Measurements from ENCODE around the gene ZCCHC3. TPM values are rescaled to one million over a fixed set of nuclear protein-coding genes. Genes with fewer than 3 reads are reported as not detected.

Gene ZCCHC3
- total RNA-seq, 1 donor = 9.0 TPM

DNA sequence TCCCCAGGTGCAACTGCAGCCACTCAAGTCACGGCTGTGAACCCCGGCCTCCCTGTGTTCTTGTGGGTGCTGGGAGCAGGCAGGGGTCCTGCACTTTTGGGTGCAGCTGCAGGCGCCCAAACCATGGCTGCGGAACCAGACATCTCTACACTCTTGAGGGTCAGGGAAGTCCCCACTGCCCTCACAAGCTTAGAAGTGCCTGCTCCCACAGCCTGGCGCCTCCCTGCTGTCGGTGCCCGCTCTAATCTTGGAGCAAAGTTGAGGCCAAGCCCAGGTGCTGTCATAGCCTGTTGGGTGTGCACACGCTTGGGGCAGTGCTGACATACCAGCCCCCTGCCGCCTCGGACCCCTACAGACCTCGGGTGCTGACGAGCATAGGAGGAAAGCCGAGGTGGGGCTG, 33.7 kb upstream of the ZCCHC3 start:
- H3K4me1 ChIP-seq (ENCODE audit: insufficient read depth, low read length) = peaks cover 5% of the 10 kb centered on the region
- H3K4me2 ChIP-seq (ENCODE audit: insufficient read depth, low read length) = no peak overlapping the region
- no peaks in the 10 kb centered on the region for H4K20me1 ChIP-seq (ENCODE audit: insufficient read depth, low read length)
- H3K27ac ChIP-seq (ENCODE audit: low read depth, low read length) = no peak overlapping the region
- H3K27me3 ChIP-seq (ENCODE audit: insufficient read depth, low read length) = peaks cover 12% of the 10 kb centered on the region
- no peaks in the 10 kb centered on the region for H3K79me2 ChIP-seq (ENCODE audit: insufficient read depth, low read length)
- TF ChIP-seq, protein P1, sequence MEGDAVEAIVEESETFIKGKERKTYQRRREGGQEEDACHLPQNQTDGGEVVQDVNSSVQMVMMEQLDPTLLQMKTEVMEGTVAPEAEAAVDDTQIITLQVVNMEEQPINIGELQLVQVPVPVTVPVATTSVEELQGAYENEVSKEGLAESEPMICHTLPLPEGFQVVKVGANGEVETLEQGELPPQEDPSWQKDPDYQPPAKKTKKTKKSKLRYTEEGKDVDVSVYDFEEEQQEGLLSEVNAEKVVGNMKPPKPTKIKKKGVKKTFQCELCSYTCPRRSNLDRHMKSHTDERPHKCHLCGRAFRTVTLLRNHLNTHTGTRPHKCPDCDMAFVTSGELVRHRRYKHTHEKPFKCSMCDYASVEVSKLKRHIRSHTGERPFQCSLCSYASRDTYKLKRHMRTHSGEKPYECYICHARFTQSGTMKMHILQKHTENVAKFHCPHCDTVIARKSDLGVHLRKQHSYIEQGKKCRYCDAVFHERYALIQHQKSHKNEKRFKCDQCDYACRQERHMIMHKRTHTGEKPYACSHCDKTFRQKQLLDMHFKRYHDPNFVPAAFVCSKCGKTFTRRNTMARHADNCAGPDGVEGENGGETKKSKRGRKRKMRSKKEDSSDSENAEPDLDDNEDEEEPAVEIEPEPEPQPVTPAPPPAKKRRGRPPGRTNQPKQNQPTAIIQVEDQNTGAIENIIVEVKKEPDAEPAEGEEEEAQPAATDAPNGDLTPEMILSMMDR (IDR thresholded peaks at IDR 0.05; ENCODE audit: extremely low read depth, low read depth, low read length) = no peak
- H3K9me3 ChIP-seq (ENCODE audit: low read depth, low read length) = no peaks in the 10 kb centered on the region
- no peak overlapping the region for H3K4me3 ChIP-seq (ENCODE audit: insufficient read depth, low read length)
- DNase-seq (ENCODE audit: insufficient read length, low spot score, missing footprints) = no peak
- no peak overlapping the region for H2AFZ ChIP-seq (ENCODE audit: low read length)
- H3K36me3 ChIP-seq (ENCODE audit: insufficient read depth, low read length) = no peaks in the 10 kb centered on the region

DNA sequence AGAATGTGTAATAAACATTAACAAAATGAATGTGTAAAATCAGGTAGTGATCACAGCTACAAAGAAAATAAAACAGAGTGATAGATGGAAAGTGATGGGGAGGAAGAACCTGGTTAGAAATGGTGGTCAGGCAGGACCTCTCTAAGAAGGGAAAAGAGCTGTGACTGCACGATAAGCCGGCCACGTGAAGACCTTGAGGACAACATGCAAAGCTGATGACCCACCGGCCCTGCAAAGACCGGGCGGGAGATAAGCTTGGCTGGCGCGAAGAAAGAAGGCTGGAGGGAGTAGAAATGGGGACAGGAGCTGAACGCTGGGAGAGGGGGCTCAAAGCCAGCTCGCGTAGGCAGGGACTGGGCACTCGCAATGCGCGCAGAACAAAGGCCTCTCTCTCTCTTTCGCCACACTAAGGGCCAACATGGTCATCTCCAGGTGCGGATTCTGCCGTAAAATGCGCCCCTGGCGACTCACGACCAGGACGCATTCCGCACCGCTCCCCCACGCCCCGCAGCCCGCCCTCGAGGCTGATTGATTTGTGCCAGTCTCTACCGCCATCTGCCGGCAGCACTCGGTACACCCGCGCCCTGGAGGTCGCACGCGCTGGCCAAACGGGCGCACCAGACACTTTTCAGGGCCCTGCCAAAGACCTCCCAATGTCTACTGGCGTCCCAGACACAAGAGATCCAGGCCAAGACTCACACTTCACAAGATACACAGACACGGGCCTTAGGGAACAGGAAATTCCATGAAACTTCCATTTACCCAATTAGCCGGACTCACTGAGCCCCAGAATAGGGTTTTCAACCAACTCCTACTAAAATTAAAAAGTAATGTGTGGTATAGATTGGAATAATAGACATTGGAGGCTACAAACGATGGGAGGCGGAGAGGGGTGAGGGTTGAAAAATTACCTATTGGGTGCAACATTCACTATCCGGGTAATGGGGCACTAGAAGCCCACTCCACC, 30.5 kb upstream of the ZCCHC3 start:
- TF ChIP-seq, protein P1 (IDR thresholded peaks at IDR 0.05; ENCODE audit: extremely low read depth, low read depth, low read length) = peak; percentile 81
- H3K36me3 ChIP-seq (ENCODE audit: insufficient read depth, low read length) = no peaks in the 10 kb centered on the region
- peak overlapping the region; percentile 99 for H3K4me2 ChIP-seq (ENCODE audit: insufficient read depth, low read length)
- H3K79me2 ChIP-seq (ENCODE audit: insufficient read depth, low read length) = no peaks in the 10 kb centered on the region
- no peak overlapping the region for H3K27ac ChIP-seq (ENCODE audit: low read depth, low read length)
- H3K9me3 ChIP-seq (ENCODE audit: low read depth, low read length) = no peaks in the 10 kb centered on the region
- H2AFZ ChIP-seq (ENCODE audit: low read length) = peak overlapping the region; percentile 99
- H3K27me3 ChIP-seq (ENCODE audit: insufficient read depth, low read length) = peaks cover 12% of the 10 kb centered on the region
- no peaks in the 10 kb centered on the region for H4K20me1 ChIP-seq (ENCODE audit: insufficient read depth, low read length)
- DNase-seq (ENCODE audit: insufficient read length, low spot score, missing footprints) = peak; percentile 96
- H3K4me1 ChIP-seq (ENCODE audit: insufficient read depth, low read length) = peaks cover 5% of the 10 kb centered on the region
- H3K4me3 ChIP-seq (ENCODE audit: insufficient read depth, low read length) = peak overlapping the region; percentile 73

DNA sequence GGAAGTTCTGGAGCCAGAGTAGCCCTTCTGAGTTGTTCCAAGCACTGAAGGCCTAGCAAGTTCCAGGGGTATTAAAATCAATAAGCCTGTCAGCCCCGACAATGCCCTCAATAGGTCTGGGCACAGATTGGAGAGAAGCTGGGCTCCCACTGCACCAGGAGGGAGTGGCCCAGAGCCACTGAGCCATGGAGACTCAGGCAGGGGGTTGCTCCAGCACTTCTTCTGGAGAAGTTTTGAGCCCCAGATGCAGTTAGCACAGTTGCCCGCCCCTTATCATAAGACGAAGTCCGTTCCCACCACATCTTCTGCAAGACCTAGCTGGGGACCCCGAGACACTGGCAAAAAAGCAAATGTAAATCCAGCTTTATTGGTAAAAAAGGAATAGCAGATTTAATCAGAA, 26.9 kb upstream of the ZCCHC3 start:
- H3K9me3 ChIP-seq (ENCODE audit: low read depth, low read length) = no peaks in the 10 kb centered on the region
- H3K4me1 ChIP-seq (ENCODE audit: insufficient read depth, low read length) = peaks cover 5% of the 10 kb centered on the region

DNA sequence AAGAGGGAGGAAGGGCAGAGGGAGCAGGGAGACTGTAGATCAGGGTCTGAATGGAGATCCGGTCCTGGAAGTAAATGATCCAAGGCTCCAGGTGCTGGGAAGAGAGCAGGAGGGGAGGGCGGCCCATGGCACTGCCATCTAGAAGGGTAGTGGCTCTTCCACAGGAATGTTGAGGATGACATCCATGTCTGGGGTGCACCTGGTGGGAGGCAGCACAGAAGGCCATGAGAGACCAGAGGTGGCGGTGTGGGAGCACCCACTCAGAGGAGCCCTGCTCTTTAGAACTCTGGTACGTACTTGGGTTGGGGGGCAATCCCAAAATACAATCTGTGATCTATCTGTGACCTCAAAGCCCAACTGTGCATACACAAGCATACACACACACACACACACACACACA, 26.3 kb upstream of the ZCCHC3 start:
- no peaks in the 10 kb centered on the region for H3K79me2 ChIP-seq (ENCODE audit: insufficient read depth, low read length)
- no peak overlapping the region for H3K27ac ChIP-seq (ENCODE audit: low read depth, low read length)
- no peaks in the 10 kb centered on the region for H3K9me3 ChIP-seq (ENCODE audit: low read depth, low read length)
- H3K4me1 ChIP-seq (ENCODE audit: insufficient read depth, low read length) = peaks cover 5% of the 10 kb centered on the region
- H4K20me1 ChIP-seq (ENCODE audit: insufficient read depth, low read length) = no peaks in the 10 kb centered on the region
- TF ChIP-seq, protein P1 (IDR thresholded peaks at IDR 0.05; ENCODE audit: extremely low read depth, low read depth, low read length) = no peak
- no peak overlapping the region for H3K4me2 ChIP-seq (ENCODE audit: insufficient read depth, low read length)
- no peaks in the 10 kb centered on the region for H3K36me3 ChIP-seq (ENCODE audit: insufficient read depth, low read length)
- no peak overlapping the region for H2AFZ ChIP-seq (ENCODE audit: low read length)
- no peak overlapping the region for H3K4me3 ChIP-seq (ENCODE audit: insufficient read depth, low read length)
- peaks cover 1% of the 10 kb centered on the region for H3K27me3 ChIP-seq (ENCODE audit: insufficient read depth, low read length)
- DNase-seq (ENCODE audit: insufficient read length, low spot score, missing footprints) = no peak

More for the DNA sequence above, 26.9 kb upstream of the ZCCHC3 start:
- Histone ChIP-seq H3K27me3 (ENCODE audit: insufficient read depth, low read length) (peaks cover 5% of the 10 kb centered on the region), H3K4me3 (ENCODE audit: insufficient read depth, low read length) (no peak overlapping the region), H3K36me3 (ENCODE audit: insufficient read depth, low read length) (no peaks in the 10 kb centered on the region), H3K4me2 (ENCODE audit: insufficient read depth, low read length) (no peak overlapping the region), H2AFZ (ENCODE audit: low read length) (no peak overlapping the region), H3K27ac (ENCODE audit: low read depth, low read length) (no peak overlapping the region), H3K79me2 (ENCODE audit: insufficient read depth, low read length) (no peaks in the 10 kb centered on the region), H4K20me1 (ENCODE audit: insufficient read depth, low read length) (no peaks in the 10 kb centered on the region)
- TF ChIP-seq, protein P1 (IDR thresholded peaks at IDR 0.05; ENCODE audit: extremely low read depth, low read depth, low read length) = no peak
- DNase-seq (ENCODE audit: insufficient read length, low spot score, missing footprints) = no peak
